ENCODE results near the gene EIF4A3. TPM values are rescaled to one million over a fixed set of nuclear protein-coding genes. Genes with fewer than 3 reads are reported as not detected.

The EIF4A3 gene
- 55.7 TPM for total RNA-seq

GRCh38 chr17:80147035-80147822 is at the start of gene EIF4A3:
Gene EIF4A3, minus strand, starts transcription at chr17:80147128. Its CDS starts 167 bp downstream, at chr17:80146961.

GRCh38 chr17:80169784-80170500 is 23.0 kb upstream of the EIF4A3 start, which contains the start of gene CARD14:
Gene CARD14, plus strand, starts transcription at chr17:80170030. Its CDS starts 11,409 bp downstream, at chr17:80181439.

GRCh38 chr17:80101011-80101945 is 45.6 kb downstream of the EIF4A3 start, which contains the start of gene GAA:
Gene GAA, plus strand, starts transcription at chr17:80101581. Its CDS starts 3,006 bp downstream, at chr17:80104587.

Small RNAs within 50 kb of the gene (small RNA-seq; reads per million reads assigned to genes)
- not detected for gene AC087741.2 (ENCODE audit: low replicate concordance)
- not detected for gene MIR1268B (ENCODE audit: low replicate concordance)

Other genes starting within 250 kb of the EIF4A3 start
- gene TBC1D16, start 111.3 kb downstream of the EIF4A3 start, total RNA-seq = 41.3 TPM
- gene CCDC40, start 110.5 kb downstream of the EIF4A3 start, total RNA-seq = 12.2 TPM
- 27.5 TPM for gene GAA, start 45.5 kb downstream of the EIF4A3 start, total RNA-seq
- gene CARD14, start 22.9 kb upstream of the EIF4A3 start, total RNA-seq = 0.31 TPM
- gene SGSH, start 73.2 kb upstream of the EIF4A3 start, total RNA-seq = 7.2 TPM
- gene SLC26A11, start 73.3 kb upstream of the EIF4A3 start, total RNA-seq = 14.7 TPM
- 38.8 TPM for gene RNF213, start 113.7 kb upstream of the EIF4A3 start, total RNA-seq

All from parietal lobe (tissue), 2 donors.